CD14-positive monocyte (primary cell): ENCODE data around the gene MCU. TPM values are rescaled to one million over a fixed set of nuclear protein-coding genes. Genes with fewer than 3 reads are reported as not detected.

ENCODE experiments used
- DNase-seq, 3 donors: peaks; one replicate each; pipeline ENCODE4 v3.0.0-alpha.2; 2011 to 2022
- H2AFZ ChIP-seq: 2 replicates; pipeline ENCODE4 v1.6.0; 2012; ENCODE audit warnings: mild to moderate bottlenecking, low read depth, low read length, inconsistent platforms; ENCODE audit not compliant: insufficient read depth, poor library complexity, severe bottlenecking
- H3K27ac ChIP-seq, 2 donors: 1 replicate in 1 of 2; 2 replicates in 1 of 2; pipeline ENCODE4 v1.5.1; 2012 to 2013; ENCODE audit warnings: low read length in 2 of 2, control low read depth in 1 of 2, inconsistent platforms in 1 of 2, low read depth in 1 of 2, mild to moderate bottlenecking in 1 of 2
- H3K27me3 ChIP-seq, 2 donors: one replicate each; pipeline versions ENCODE4 v1.6.0 to v1.6.1; 2011 to 2013; ENCODE audit warnings: low read length in 2 of 2; ENCODE audit not compliant: control insufficient read depth in 2 of 2, insufficient read depth in 2 of 2
- H3K36me3 ChIP-seq, 2 donors: replicated peaks in 1 of 2; 1 replicate in 1 of 2; 2 replicates in 1 of 2; pipeline versions ENCODE4 v1.5.1 to v1.6.1; 2012 to 2013; ENCODE audit warnings: low read length in 2 of 2, control low read depth in 1 of 2, inconsistent platforms in 1 of 2, mild to moderate bottlenecking in 1 of 2; ENCODE audit not compliant: insufficient read depth in 2 of 2, control insufficient read depth in 1 of 2
- H3K4me1 ChIP-seq, 2 donors: 1 replicate in 1 of 2; 2 replicates in 1 of 2; pipeline versions ENCODE4 v1.5.1 to v1.6.1; 2012 to 2013; ENCODE audit warnings: low read length in 2 of 2, control low read depth in 1 of 2, inconsistent platforms in 1 of 2, mild to moderate bottlenecking in 1 of 2, moderate library complexity in 1 of 2; ENCODE audit not compliant: insufficient read depth in 2 of 2, control insufficient read depth in 1 of 2
- H3K4me2 ChIP-seq: replicated peaks from 2 replicates; pipeline ENCODE3; 2012; ENCODE audit warnings: low read length, moderate library complexity, mild to moderate bottlenecking; ENCODE audit not compliant: poor library complexity, severe bottlenecking; ENCODE audit errors: extremely low read depth
- H3K4me3 ChIP-seq, 3 experiments: fragments of 200-600 bp in 1 of 3; sonication (generic) in 1 of 3; replicated peaks in 1 of 3; 1 replicate in 2 of 3; 2 replicates in 1 of 3; pipeline ENCODE4 v1.5.1; 2011 to 2013; ENCODE audit warnings: low read length in 3 of 3, mild to moderate bottlenecking in 3 of 3, control low read depth in 2 of 3, low read depth in 2 of 3, inconsistent platforms in 1 of 3, moderate library complexity in 1 of 3
- H3K79me2 ChIP-seq: 2 replicates; pipeline ENCODE4 v1.6.0; 2012; ENCODE audit warnings: mild to moderate bottlenecking, control low read depth, inconsistent platforms, low read length, moderate library complexity; ENCODE audit not compliant: insufficient read depth
- H3K9ac ChIP-seq: 2 replicates; pipeline ENCODE4 v1.6.0; 2017; ENCODE audit warnings: low read length, mild to moderate bottlenecking; ENCODE audit not compliant: insufficient read depth, poor library complexity, severe bottlenecking
- H3K9me3 ChIP-seq, 2 donors: replicated peaks in 1 of 2; 1 replicate in 1 of 2; 2 replicates in 1 of 2; pipeline versions ENCODE4 v1.5.1 to v1.6.1; 2012 to 2013; ENCODE audit warnings: low read length in 2 of 2, control low read depth in 1 of 2; ENCODE audit not compliant: control insufficient read depth in 1 of 2, insufficient read depth in 1 of 2
- H4K20me1 ChIP-seq: 2 replicates; pipeline ENCODE4 v1.6.0; 2012; ENCODE audit warnings: mild to moderate bottlenecking, low read length, control low read depth, moderate library complexity; ENCODE audit not compliant: insufficient read depth
- H3K27ac Mint-ChIP-seq, 7 donors: one replicate each; pipeline ENCODE4 v1.8.0; 2020; ENCODE audit warnings: mild to moderate bottlenecking in 7 of 7, mixed read lengths in 7 of 7, moderate library complexity in 6 of 7, inconsistent platforms in 2 of 7
- H3K27me3 Mint-ChIP-seq, 3 donors: one replicate each; pipeline ENCODE4 v1.8.0; 2021 to 2022; ENCODE audit warnings: low read depth in 3 of 3, mild to moderate bottlenecking in 3 of 3, mixed read lengths in 3 of 3, moderate library complexity in 3 of 3, inconsistent platforms in 1 of 3
- H3K36me3 Mint-ChIP-seq, 2 donors: one replicate each; pipeline ENCODE4 v1.8.0; 2020; ENCODE audit warnings: mixed read lengths in 2 of 2, inconsistent platforms in 1 of 2, mild to moderate bottlenecking in 1 of 2
- H3K4me1 Mint-ChIP-seq: one replicate; pipeline ENCODE4 v1.8.0; 2020; ENCODE audit warnings: mild to moderate bottlenecking, mixed read lengths
- H3K4me3 Mint-ChIP-seq, 2 donors: one replicate each; pipeline ENCODE4 v1.8.0; 2020; ENCODE audit warnings: mild to moderate bottlenecking in 2 of 2, mixed read lengths in 2 of 2, moderate library complexity in 1 of 2
- H3K9me3 Mint-ChIP-seq, 7 donors: one replicate each; pipeline ENCODE4 v1.8.0; 2020 to 2022; ENCODE audit warnings: mixed read lengths in 7 of 7, mild to moderate bottlenecking in 6 of 7, moderate library complexity in 6 of 7, inconsistent platforms in 2 of 7
- CTCF ChIP-seq: fragments of 200-600 bp; IDR thresholded peaks from one replicate; pipeline ENCODE4 v1.8.0; 2022; ENCODE audit warnings: antibody characterized with exemption, mild to moderate bottlenecking
- WGBS: methylation state at CpG from one replicate; pipeline ENCODE4 v1.1.5; 2013; ENCODE audit warnings: missing lambda C conversion rate; ENCODE audit not compliant: insufficient coverage; 5-methylcytosine and 5-hydroxymethylcytosine counted together
- intact Hi-C, 2 donors: fragments of 100-400 bp; cut with micrococcal nuclease; formaldehyde crosslinking; loops; one replicate each; pipeline versions ENCODE4 v1.15.0 to v1.15.1; 2023
- polyA plus RNA-seq, 3 donors: library from polyadenylated mRNA; depleted of rRNA in 1 of 3; unstranded in 2 of 3; stranded (reverse) in 1 of 3; fragments of 300-500 nt in 2 of 3; fragments of >200 nt in 1 of 3; fragmentation: Illumina TruSeq in 2 of 3; gene quantifications; 1 replicate in 2 of 3; 2 replicates in 1 of 3; pipeline ENCODE4 v1.2.3, GENCODE V29; 2012 to 2021

The MCU gene
- polyA plus RNA-seq, 3 donors: 11.7 to 23.1 (median 16.5) TPM

- WGBS: no CpG with 5 or more reads among the region's 2 CpGs
- Histone ChIP-seq H3K4me1 (peaks cover 3 to 4% of the 10 kb centered on the region in 2 donors), H3K27me3 (no peaks in the 10 kb centered on the region), H2AFZ (no peak overlapping the region), H3K36me3 (peaks cover 9 to 17% of the 10 kb centered on the region in 2 donors), H3K9ac (no peak overlapping the region), H3K4me2 (no peak overlapping the region), H3K79me2 (no peaks in the 10 kb centered on the region), H4K20me1 (no peaks in the 10 kb centered on the region), H3K27ac (no peak overlapping the region), H3K9me3 (peaks cover 0 to 3% of the 10 kb centered on the region in 2 donors), H3K4me3 (no peak overlapping the region)
- intact Hi-C loops: no loop called here
- no peak for TF ChIP-seq CTCF
- Mint-ChIP-seq H3K27me3 (no peaks in the 10 kb centered on the region), H3K36me3 (peaks cover 22 to 25% of the 10 kb centered on the region in 2 donors), H3K4me1 (peaks cover 8% of the 10 kb centered on the region), H3K9me3 (peaks cover 0 to 7% (median 4%) of the 10 kb centered on the region in 7 donors), H3K27ac (no peak overlapping the region), H3K4me3 (no peak overlapping the region)
- DNase-seq: no peak
Measured at GRCh38 chr10:72855790-72856189, 163.8 kb downstream of the MCU start.

DNA sequence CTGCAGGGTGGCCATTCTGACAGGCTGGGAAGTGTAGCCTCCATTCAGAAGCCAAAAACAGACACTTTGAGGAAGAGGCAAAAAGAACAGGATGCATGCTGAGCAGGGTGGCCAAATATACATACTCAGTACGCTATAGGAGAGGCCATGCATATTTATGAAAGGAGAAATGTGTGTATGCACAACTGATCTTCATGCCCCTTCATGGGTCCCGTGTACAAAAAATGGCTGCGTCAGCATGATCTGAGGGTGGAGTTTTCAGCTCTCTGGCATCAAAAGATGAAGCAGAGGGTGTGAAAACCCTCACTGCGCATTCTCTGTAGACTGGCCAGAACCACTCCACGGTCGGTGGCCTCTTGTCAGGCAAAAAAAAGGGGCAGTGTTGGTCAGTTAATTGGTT is 166.1 kb downstream of the MCU start:
- no peaks in the 10 kb centered on the region for H3K4me1 ChIP-seq
- Mint-ChIP-seq H3K27ac (no peak overlapping the region), H3K36me3 (peaks cover 31 to 39% of the 10 kb centered on the region in 2 donors), H3K4me1 (no peaks in the 10 kb centered on the region), H3K4me3 (no peak overlapping the region), H3K9me3 (peaks cover 0 to 3% (median 0%) of the 10 kb centered on the region in 7 donors), H3K27me3 (no peaks in the 10 kb centered on the region)
- H3K4me2 ChIP-seq: no peak overlapping the region
- no peaks in the 10 kb centered on the region for H4K20me1 ChIP-seq
- no peak overlapping the region for H2AFZ ChIP-seq
- no peak for TF ChIP-seq CTCF
- DNase-seq: no peak
- no peak overlapping the region for H3K9ac ChIP-seq
- H3K27me3 ChIP-seq: no peaks in the 10 kb centered on the region
- H3K36me3 ChIP-seq: peaks cover 14 to 40% of the 10 kb centered on the region in 2 donors
- no peaks in the 10 kb centered on the region for H3K79me2 ChIP-seq
- no peak overlapping the region for H3K4me3 ChIP-seq
- WGBS: 100% methylated on average over 6 of the region's 6 CpGs
- intact Hi-C loops: no loop called here
- H3K27ac ChIP-seq: no peak overlapping the region
- no peaks in the 10 kb centered on the region for H3K9me3 ChIP-seq
